Lung (tissue), 12 donors: Measurements from ENCODE around the gene TBCEL. TPM values are rescaled to one million over a fixed set of nuclear protein-coding genes. Genes with fewer than 3 reads are reported as not detected.

Experiments used
- ATAC-seq: fragments of 200-7000 bp; cut with Tn5 transposase; one replicate; pipeline ENCODE4 v1.9.1; 2020; ENCODE audit warnings: moderate number of reproducible peaks; ENCODE audit not compliant: insufficient read depth, low FRiP score
- DNase-seq, 3 donors: peaks; one replicate each; pipeline ENCODE4 v3.0.0-alpha.2; 2013 to 2017
- H3K27ac ChIP-seq, 2 donors: one replicate each; pipeline ENCODE4 v1.5.1; 2013; ENCODE audit warnings: mild to moderate bottlenecking in 2 of 2, moderate library complexity in 2 of 2, control low read depth in 1 of 2, inconsistent platforms in 1 of 2, low read depth in 1 of 2, low read length in 1 of 2
- H3K27me3 ChIP-seq, 3 donors: one replicate each; pipeline ENCODE4 v1.5.1; 2013; ENCODE audit warnings: low read length in 2 of 3; ENCODE audit not compliant: control insufficient read depth in 3 of 3, insufficient read depth in 3 of 3
- H3K36me3 ChIP-seq, 4 donors: one replicate each; pipeline ENCODE4 v1.5.1; 2013; ENCODE audit warnings: low read length in 4 of 4, mild to moderate bottlenecking in 1 of 4, moderate library complexity in 1 of 4; ENCODE audit not compliant: control insufficient read depth in 4 of 4, insufficient read depth in 4 of 4
- H3K4me1 ChIP-seq, 5 donors: one replicate each; pipeline ENCODE4 v1.5.1; 2013; ENCODE audit warnings: low read length in 5 of 5, mild to moderate bottlenecking in 2 of 5, moderate library complexity in 1 of 5; ENCODE audit not compliant: control insufficient read depth in 5 of 5, insufficient read depth in 5 of 5
- H3K4me3 ChIP-seq: one replicate; pipeline ENCODE4 v1.5.1; 2013; ENCODE audit warnings: mild to moderate bottlenecking, control low read depth, moderate library complexity
- H3K9ac ChIP-seq, 2 donors: one replicate each; pipeline ENCODE4 v1.5.1; 2013; ENCODE audit warnings: low read length in 2 of 2, control low read depth in 1 of 2; ENCODE audit not compliant: insufficient read depth in 1 of 2
- H3K9me3 ChIP-seq, 4 donors: one replicate each; pipeline ENCODE4 v1.5.1; 2013; ENCODE audit warnings: low read length in 3 of 4, mild to moderate bottlenecking in 1 of 4, moderate library complexity in 1 of 4; ENCODE audit not compliant: control insufficient read depth in 4 of 4, insufficient read depth in 3 of 4
- CTCF ChIP-seq: IDR thresholded peaks from 2 replicates; pipeline ENCODE4 v1.5.1; 2012; ENCODE audit warnings: mild to moderate bottlenecking; ENCODE audit errors: control extremely low read depth, extremely low read depth
- WGBS, 2 donors: extraction: QIAGEN DNeasy Blood & Tissue Kit; methylation state at CpG; one replicate each; pipeline ENCODE4 v1.1.7; 2013; 5-methylcytosine and 5-hydroxymethylcytosine counted together
- polyA plus RNA-seq, 2 donors: library from polyadenylated mRNA; stranded (reverse); fragments of 200-250 nt; gene quantifications; one replicate each; pipeline ENCODE4 v1.2.1, GENCODE V29; 2013
- total RNA-seq, 2 donors: library from RNA; depleted of rRNA in 1 of 2; stranded (reverse); fragments of >200 nt in 1 of 2; gene quantifications; one replicate each; pipeline ENCODE4 v1.2.1, GENCODE V29; 2014 to 2021
- donor health status: control.
- donor health status: control.
- donor health status: Bipolar disorder and iron deficiency.
- donor health status: healthy.
- donor health status: DM: yes; HTN: yes; CAD: no.

TBCEL gene
- total and polyA plus RNA-seq, 4 donors: 5.0 to 73.2 (median 17.5) TPM

DNA sequence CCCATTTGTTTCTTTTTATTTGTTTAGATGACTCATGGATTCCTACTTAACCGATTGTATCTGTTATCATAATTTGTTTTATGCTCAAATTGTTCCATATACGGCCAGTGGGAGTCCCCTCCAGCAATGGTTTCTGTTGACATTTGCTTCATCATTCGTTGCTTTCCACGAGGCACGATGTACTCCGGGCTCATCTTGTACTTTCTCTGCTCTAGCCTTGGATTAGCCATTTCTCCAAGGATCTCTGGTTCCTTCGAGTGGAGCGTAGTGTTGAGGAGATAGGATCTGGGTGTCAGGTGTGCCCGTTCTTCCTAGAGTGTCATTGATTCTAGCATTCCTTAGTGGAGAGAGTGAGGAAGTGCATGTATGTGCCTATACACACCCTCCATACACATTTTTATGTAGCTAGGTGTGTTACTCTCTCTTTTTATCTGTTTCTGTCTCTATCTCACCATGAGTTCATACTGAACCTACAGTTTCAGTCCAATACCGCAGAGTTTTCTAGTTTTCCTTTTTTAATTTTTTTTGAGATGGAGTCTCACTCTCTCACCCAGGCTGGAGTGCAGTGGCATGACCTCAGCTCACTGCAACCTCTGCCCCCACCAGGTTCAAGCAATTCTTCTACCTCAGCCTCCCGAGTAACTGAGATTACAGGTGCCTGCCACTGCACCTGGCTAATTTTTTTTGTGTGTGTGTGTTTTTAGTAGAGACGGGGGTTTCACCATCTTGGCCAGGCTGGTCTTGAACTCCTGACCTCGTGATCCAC lies 108.5 kb downstream of the TBCEL start:
- Histone ChIP-seq H3K36me3 (peaks cover 0 to 2% (median 0%) of the 10 kb centered on the region in 4 donors), H3K9me3 (no peaks in the 10 kb centered on the region), H3K4me1 (peaks cover 0 to 4% (median 0%) of the 10 kb centered on the region in 5 donors), H3K4me3 (no peak overlapping the region), H3K27ac (no peak overlapping the region), H3K27me3 (no peaks in the 10 kb centered on the region), H3K9ac (no peak overlapping the region)
- ATAC-seq: no peak
- WGBS, 2 donors: 85 to 92% methylated on average over 13 of the region's 13 CpGs
- no peak for TF ChIP-seq CTCF
- DNase-seq: no peak

DNA sequence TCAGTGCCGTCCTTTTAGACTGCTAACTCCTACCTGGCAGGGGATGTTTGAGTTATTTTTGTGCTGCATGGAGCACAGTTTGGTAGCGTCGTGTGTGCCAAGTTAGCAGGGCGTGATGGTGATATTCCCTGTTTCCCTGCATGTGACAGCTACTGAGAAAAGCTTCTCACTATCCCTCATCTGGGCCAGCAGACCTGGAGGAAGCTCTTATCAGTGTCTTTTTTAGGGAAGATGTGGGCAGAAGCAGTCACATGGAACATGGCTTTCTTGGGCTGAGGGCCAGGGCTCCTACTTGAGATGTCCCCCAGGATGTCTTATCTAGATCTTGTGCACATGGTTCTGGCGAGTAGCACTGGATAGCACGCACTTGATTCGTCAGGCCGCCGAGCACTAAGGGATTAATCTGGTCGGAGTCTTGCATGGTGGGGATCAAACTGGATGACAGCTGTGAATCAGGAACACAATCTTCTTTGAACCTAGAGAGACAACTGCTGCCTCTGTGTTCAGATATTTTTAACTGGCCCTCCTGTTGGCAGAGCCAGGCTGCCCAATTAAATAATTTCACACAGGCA lies 110.9 kb downstream of the TBCEL start:
- no peak overlapping the region for H3K4me3 ChIP-seq
- no peak overlapping the region for H3K9ac ChIP-seq
- DNase-seq (no peak), ATAC-seq (no peak)
- no peak for TF ChIP-seq CTCF
- no peaks in the 10 kb centered on the region for H3K27me3 ChIP-seq
- peaks cover 0 to 4% (median 0%) of the 10 kb centered on the region in 5 donors for H3K4me1 ChIP-seq
- H3K27ac ChIP-seq: no peak overlapping the region
- WGBS, 2 donors: 84 to 85% methylated on average over 10 of the region's 10 CpGs
- no peaks in the 10 kb centered on the region for H3K9me3 ChIP-seq
- peaks cover 0 to 2% (median 0%) of the 10 kb centered on the region in 4 donors for H3K36me3 ChIP-seq

GRCh38 chr11:121137005-121137404 lies 113.1 kb downstream of the TBCEL start:
- Histone ChIP-seq H3K9ac (no peak overlapping the region), H3K27ac (no peak overlapping the region), H3K9me3 (no peaks in the 10 kb centered on the region), H3K27me3 (no peaks in the 10 kb centered on the region), H3K4me1 (peaks cover 0 to 4% (median 0%) of the 10 kb centered on the region in 5 donors), H3K4me3 (no peak overlapping the region), H3K36me3 (peaks cover 0 to 2% (median 0%) of the 10 kb centered on the region in 4 donors)
- no peak for TF ChIP-seq CTCF
- no peak for DNase-seq
- WGBS, 2 donors: 88 to 89% methylated on average over 11 of the region's 11 CpGs
- no peak for ATAC-seq
